ENCODE results near the gene RTKN.

Gene RTKN

DNA sequence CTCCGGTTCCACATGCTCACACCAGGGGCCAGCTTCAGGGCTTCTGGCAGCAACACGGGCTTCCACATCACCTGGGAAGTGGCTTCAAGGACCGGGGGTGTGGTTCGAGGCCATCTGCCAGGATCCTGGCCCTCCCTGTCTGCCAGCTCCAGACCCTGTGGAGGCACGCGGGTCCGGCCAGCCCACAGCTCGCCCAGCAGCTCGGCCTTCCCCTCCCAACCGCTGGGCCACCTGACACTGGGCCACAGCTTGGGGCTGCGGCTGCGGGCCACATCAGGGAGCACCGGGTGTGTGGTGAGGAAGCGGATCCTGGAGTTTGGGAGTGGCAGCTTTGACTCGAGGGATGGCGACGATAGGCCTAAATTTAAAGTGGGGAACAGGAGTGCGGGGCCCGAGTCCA is 27.3 kb downstream of the RTKN start:
- TF ChIP-seq, protein P1, sequence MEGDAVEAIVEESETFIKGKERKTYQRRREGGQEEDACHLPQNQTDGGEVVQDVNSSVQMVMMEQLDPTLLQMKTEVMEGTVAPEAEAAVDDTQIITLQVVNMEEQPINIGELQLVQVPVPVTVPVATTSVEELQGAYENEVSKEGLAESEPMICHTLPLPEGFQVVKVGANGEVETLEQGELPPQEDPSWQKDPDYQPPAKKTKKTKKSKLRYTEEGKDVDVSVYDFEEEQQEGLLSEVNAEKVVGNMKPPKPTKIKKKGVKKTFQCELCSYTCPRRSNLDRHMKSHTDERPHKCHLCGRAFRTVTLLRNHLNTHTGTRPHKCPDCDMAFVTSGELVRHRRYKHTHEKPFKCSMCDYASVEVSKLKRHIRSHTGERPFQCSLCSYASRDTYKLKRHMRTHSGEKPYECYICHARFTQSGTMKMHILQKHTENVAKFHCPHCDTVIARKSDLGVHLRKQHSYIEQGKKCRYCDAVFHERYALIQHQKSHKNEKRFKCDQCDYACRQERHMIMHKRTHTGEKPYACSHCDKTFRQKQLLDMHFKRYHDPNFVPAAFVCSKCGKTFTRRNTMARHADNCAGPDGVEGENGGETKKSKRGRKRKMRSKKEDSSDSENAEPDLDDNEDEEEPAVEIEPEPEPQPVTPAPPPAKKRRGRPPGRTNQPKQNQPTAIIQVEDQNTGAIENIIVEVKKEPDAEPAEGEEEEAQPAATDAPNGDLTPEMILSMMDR (conservative IDR thresholded peaks at IDR 0.05; ENCODE audit: control insufficient read depth, insufficient read depth, low read depth, low read length) = no peak
- peak overlapping the region; percentile 55 for H3K4me3 ChIP-seq (ENCODE audit: control insufficient read depth, low read depth, low read length)

DNA sequence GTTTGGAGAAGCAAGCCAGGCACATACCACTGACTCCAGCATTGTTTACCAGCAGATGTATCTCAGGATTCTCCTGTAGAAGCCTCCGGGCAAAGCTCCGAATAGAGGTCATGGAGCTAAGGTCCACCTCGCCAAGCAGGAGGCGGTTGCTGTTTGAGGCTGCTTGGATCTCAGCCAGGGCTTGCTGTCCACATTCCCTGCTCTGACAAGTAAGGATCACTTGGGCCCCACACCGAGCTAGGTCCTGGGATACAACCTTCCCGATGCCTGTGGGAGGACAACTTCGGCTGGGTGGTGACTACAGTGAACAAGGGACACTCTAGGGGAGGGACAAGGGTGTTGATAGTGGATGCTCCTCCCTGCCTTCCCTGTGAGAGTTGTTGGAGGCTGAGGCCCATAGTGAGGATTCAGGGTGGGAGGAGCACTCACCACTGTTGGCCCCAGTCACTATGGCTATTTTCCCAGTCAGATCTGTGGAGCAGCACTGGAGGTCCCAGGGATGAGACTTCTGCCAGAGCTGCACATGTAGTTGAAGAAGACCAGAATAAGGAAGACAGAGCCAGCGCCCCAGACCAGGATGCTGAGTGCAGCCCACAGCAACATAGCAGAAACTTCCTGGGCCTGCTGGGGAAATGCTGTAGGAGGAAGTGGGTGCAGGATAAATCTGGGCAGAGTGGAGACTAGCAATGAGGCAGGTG is 28.6 kb downstream of the RTKN start:
- no peak overlapping the region for H3K4me3 ChIP-seq (ENCODE audit: control insufficient read depth, low read depth, low read length)
- TF ChIP-seq, protein P1 (conservative IDR thresholded peaks at IDR 0.05; ENCODE audit: control insufficient read depth, insufficient read depth, low read depth, low read length) = no peak
- DNase-seq (ENCODE audit: low read depth) = no peak

More for the DNA sequence above, 27.3 kb downstream of the RTKN start:
- no peak for DNase-seq (ENCODE audit: low read depth)

DNA sequence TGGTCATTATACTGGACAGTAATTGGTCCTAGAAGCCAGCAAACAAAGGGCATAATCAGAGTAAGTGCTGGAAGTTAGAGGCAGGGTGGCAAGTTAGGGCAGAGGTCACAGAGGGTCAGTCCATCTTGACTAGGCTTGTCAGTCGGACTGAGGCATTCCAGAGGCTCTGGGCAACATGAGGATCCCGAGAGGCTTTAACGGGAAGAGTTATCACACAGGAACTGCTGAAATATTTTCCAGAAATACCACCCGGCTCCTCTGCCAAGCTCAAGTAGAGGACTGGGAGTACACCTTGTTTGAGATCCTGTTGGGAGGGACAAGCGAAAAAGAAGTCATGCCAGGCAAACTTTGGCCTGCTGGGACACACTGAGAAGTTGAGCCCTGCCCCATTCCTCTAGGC is 34.1 kb downstream of the RTKN start:
- DNase-seq (ENCODE audit: low read depth) = no peak
- TF ChIP-seq, protein P1 (conservative IDR thresholded peaks at IDR 0.05; ENCODE audit: control insufficient read depth, insufficient read depth, low read depth, low read length) = no peak
- no peak overlapping the region for H3K4me3 ChIP-seq (ENCODE audit: control insufficient read depth, low read depth, low read length)

DNA sequence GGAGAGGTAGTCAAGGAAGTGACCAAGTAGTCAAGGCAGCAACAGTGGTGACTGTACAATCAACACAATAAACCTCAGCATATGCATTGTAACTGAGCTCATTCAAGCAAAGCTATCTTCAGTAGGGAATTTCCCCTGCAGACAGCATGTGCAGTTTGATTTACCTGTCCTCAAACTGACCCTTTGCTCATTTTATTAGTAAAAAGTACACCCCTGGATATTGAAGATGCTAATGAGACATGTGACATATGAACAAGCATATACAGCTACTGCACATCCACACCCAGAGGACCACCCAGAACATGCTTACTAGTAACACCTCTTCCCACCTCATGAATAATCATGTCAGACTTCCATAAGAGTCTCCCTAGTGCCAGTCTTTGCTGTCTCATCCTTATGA is 35.7 kb downstream of the RTKN start:
- TF ChIP-seq, protein P1 (conservative IDR thresholded peaks at IDR 0.05; ENCODE audit: control insufficient read depth, insufficient read depth, low read depth, low read length) = no peak
- no peak for DNase-seq (ENCODE audit: low read depth)
- no peak overlapping the region for H3K4me3 ChIP-seq (ENCODE audit: control insufficient read depth, low read depth, low read length)

DNA sequence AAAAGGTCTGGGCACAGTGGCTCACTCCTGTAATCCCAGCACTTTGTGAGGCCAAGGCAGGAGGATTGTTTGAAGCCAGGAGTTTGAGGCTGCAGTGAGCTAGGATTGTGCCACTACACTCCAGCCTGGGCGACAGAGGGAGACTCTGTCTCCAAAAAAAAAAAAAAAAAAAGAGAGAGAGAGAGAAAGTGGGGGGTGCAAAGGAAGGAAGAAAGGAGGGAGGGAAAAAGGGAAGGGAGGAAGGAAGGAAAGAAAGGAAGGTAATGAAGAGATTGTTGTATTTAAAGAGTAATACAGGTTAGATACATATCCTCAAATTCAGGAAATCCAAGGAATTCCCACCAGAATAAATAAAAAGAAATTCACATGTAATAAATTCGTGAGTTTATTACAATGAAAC is 39.8 kb downstream of the RTKN start:
- no peak for DNase-seq (ENCODE audit: low read depth)
- TF ChIP-seq, protein P1 (conservative IDR thresholded peaks at IDR 0.05; ENCODE audit: control insufficient read depth, insufficient read depth, low read depth, low read length) = no peak
- no peak overlapping the region for H3K4me3 ChIP-seq (ENCODE audit: control insufficient read depth, low read depth, low read length)

DNA sequence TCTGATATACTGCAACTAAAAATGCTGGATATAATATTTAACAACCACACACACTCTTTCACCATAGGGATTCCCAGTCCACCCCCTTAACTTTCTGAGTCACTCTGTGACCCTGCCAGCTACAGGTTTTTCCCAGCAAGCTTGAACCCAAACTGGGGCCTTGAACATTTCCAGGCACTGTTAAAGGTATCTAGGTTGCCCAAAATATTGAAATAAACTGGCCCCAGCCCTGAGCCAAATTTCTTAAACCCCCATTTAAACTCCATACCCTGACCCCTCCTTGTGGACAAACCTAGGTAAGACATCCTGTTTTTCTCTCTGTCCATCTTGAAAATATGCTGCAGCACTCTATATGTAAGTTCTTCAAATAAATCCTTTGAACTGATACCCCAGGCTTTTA is 42.0 kb downstream of the RTKN start:
- peak; percentile 51 for DNase-seq (ENCODE audit: low read depth)
- TF ChIP-seq, protein P1 (conservative IDR thresholded peaks at IDR 0.05; ENCODE audit: control insufficient read depth, insufficient read depth, low read depth, low read length) = peak; percentile 75
- H3K4me3 ChIP-seq (ENCODE audit: control insufficient read depth, low read depth, low read length) = no peak overlapping the region
